PC-9 (cell line): ENCODE data around the gene HSD17B2.

Experiments
- CTCF ChIP-seq: fragments of 200-600 bp; sonication (generic); conservative IDR thresholded peaks from 2 replicates; pipeline ENCODE4 v1.6.1; 2017; ENCODE audit warnings: mixed run types, antibody characterized with exemption, mild to moderate bottlenecking, moderate library complexity
- EZH2 ChIP-seq: fragments of 200-600 bp; sonication (generic); IDR thresholded peaks from 2 replicates; pipeline ENCODE4 v1.8.0; 2017; ENCODE audit warnings: antibody characterized with exemption, low read depth

GRCh38 chr16:82037251-82037650 is 2.2 kb downstream of the HSD17B2 start:
- TF ChIP-seq CTCF (no peak), EZH2 (no peak)
